OCI-LY1 (cell line): Measurements from ENCODE around the gene C3orf62.

Source experiments
- H2AFZ ChIP-seq: fragments of 200-600 bp; sonication (generic), shearing (Covaris generic); 2 replicates; pipeline ENCODE4 v1.6.0; 2014; ENCODE audit warnings: antibody characterized with exemption, mild to moderate bottlenecking, low read length
- H3F3A ChIP-seq: fragments of 200-600 bp; sonication (generic), shearing (Covaris generic); 2 replicates; pipeline ENCODE4 v1.6.0; 2014; ENCODE audit warnings: mild to moderate bottlenecking, antibody characterized with exemption, low read length, moderate library complexity; ENCODE audit not compliant: insufficient read depth
- H3K27ac ChIP-seq: fragments of 200-600 bp; sonication (generic); 2 replicates; pipeline ENCODE4 v1.5.1; 2014; ENCODE audit warnings: low read length, mixed run types, mild to moderate bottlenecking, low read depth; ENCODE audit not compliant: poor library complexity, severe bottlenecking
- H3K27me3 ChIP-seq: fragments of 200-600 bp; sonication (generic); 2 replicates; pipeline ENCODE4 v1.6.0; 2014; ENCODE audit warnings: antibody characterized with exemption, mild to moderate bottlenecking, low read length, moderate library complexity; ENCODE audit not compliant: insufficient read depth
- H3K36me3 ChIP-seq: fragments of 200-600 bp; sonication (generic); 2 replicates; pipeline ENCODE4 v1.6.1; 2014; ENCODE audit warnings: mild to moderate bottlenecking, antibody characterized with exemption, low read length, moderate library complexity, mixed read lengths; ENCODE audit not compliant: insufficient read depth
- H3K4me1 ChIP-seq: fragments of 200-600 bp; sonication (generic); 2 replicates; pipeline ENCODE4 v1.5.1; 2014; ENCODE audit warnings: mild to moderate bottlenecking, low read length, moderate library complexity; ENCODE audit not compliant: insufficient read depth, severe bottlenecking
- H3K4me2 ChIP-seq: fragments of 200-600 bp; sonication (generic), shearing (Covaris generic); 2 replicates; pipeline ENCODE4 v1.6.1; 2014; ENCODE audit warnings: low read length
- H3K4me3 ChIP-seq: fragments of 200-600 bp; sonication (generic); 2 replicates; pipeline ENCODE4 v1.5.1; 2014; ENCODE audit warnings: low read length, low read depth, mild to moderate bottlenecking, mixed read lengths; ENCODE audit not compliant: poor library complexity, severe bottlenecking
- H3K79me2 ChIP-seq: fragments of 200-600 bp; shearing (Covaris generic); 2 replicates; pipeline ENCODE4 v1.6.1; 2016; ENCODE audit warnings: mixed run types, low read length, mixed read lengths; ENCODE audit not compliant: insufficient read depth
- H3K9ac ChIP-seq: fragments of 200-600 bp; sonication (generic), shearing (Covaris generic); 2 replicates; pipeline ENCODE4 v1.6.1; 2014; ENCODE audit warnings: mild to moderate bottlenecking, low read length, mixed read lengths
- H3K9me2 ChIP-seq: fragments of 200-600 bp; sonication (generic), shearing (Covaris generic); 2 replicates; pipeline ENCODE4 v1.6.1; 2014; ENCODE audit warnings: low read depth, mild to moderate bottlenecking, low read length, mixed read lengths
- H3K9me3 ChIP-seq: fragments of 200-600 bp; shearing (Covaris generic); 2 replicates; pipeline ENCODE4 v1.6.1; 2014; ENCODE audit warnings: low read length, mixed read lengths
- H4K20me1 ChIP-seq: fragments of 200-600 bp; sonication (generic), shearing (Covaris generic); 2 replicates; pipeline ENCODE4 v1.6.0; 2016; ENCODE audit warnings: mild to moderate bottlenecking, low read length; ENCODE audit not compliant: insufficient read depth
- EZH2 ChIP-seq: fragments of 200-600 bp; sonication (generic), shearing (Covaris generic); IDR thresholded peaks from 2 replicates; pipeline ENCODE4 v1.8.0; 2017; ENCODE audit warnings: borderline replicate concordance, mixed run types, mild to moderate bottlenecking, antibody characterized with exemption, low read length, moderate library complexity, mixed read lengths
- TF ChIP-seq, protein P1 (sequence below): fragments of 200-600 bp; sonication (generic), shearing (Covaris generic); IDR thresholded peaks from 2 replicates; pipeline ENCODE4 v1.5.1; 2017; ENCODE audit warnings: mild to moderate bottlenecking, antibody characterized with exemption, low read length, moderate library complexity, mixed read lengths

C3orf62 gene

DNA sequence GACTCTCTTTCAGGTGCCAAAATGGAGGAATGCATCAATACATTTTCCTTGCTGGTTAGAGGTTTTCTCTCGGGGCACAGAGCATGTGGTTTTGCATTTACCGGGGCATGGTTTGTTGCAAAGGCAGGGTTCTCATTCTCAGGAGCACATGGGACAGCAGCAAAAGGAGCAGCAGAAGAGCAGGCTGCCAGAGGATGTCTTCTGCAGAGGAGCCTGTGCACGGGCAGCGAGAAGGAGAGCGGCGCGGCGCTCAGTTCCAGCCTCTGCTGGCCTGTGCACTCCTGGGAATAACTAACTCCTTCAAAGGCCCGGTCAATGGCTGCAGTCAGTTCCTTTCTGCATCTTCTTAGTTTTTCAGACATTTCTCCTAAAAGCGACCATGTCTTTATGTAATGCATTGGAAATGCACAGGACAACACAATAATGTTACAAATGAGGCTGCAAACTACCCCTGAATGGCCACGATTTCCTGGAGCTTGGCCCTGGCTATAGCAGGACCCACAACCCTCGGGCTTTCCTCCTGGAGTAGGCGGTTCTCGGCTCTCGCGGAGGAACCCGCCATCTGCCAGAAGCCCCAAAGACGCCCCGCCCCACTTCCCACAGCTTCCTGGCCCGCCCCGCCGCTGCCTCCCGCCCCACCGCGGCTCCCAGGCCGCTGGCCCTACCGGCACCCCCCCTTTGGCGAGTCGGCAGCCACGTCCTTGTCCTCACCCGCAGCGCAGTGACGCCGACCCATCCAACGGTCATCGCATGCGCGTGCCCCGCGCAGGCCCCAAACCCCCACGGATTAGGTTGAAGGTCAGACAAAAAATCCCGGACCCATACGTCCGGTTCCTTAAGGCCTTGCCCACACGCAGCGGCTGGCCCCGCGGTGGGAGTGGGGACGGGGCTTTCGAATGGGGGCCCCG is at the start of gene C3orf62:
Gene C3orf62, minus strand, starts transcription at position 758 of the 908 bp plus-strand sequence. Its CDS starts 360 bp downstream, at position 398.
- Histone ChIP-seq H3K9me2 (no peaks in the 10 kb centered on the region), H3K36me3 (peaks cover 36% of the 10 kb centered on the region; the same call in 1 of the 2 replicates), H3F3A (peaks cover 4% of the 10 kb centered on the region; the same call in 1 of the 2 replicates), H3K27ac (peak within 1 kb of the TSS; percentile 56), H3K4me3 (peak within 1 kb of the TSS; percentile 53), H4K20me1 (no peaks in the 10 kb centered on the region), H3K9me3 (no peaks in the 10 kb centered on the region), H3K79me2 (no peaks in the 10 kb centered on the region), H3K4me1 (peaks cover 19% of the 10 kb centered on the region), H2AFZ (no peak within 1 kb of the TSS), H3K4me2 (peak within 1 kb of the TSS; percentile 70), H3K9ac (peak within 1 kb of the TSS; percentile 62), H3K27me3 (no peaks in the 10 kb centered on the region)
- no peak for TF ChIP-seq EZH2
- TF ChIP-seq, protein P1, sequence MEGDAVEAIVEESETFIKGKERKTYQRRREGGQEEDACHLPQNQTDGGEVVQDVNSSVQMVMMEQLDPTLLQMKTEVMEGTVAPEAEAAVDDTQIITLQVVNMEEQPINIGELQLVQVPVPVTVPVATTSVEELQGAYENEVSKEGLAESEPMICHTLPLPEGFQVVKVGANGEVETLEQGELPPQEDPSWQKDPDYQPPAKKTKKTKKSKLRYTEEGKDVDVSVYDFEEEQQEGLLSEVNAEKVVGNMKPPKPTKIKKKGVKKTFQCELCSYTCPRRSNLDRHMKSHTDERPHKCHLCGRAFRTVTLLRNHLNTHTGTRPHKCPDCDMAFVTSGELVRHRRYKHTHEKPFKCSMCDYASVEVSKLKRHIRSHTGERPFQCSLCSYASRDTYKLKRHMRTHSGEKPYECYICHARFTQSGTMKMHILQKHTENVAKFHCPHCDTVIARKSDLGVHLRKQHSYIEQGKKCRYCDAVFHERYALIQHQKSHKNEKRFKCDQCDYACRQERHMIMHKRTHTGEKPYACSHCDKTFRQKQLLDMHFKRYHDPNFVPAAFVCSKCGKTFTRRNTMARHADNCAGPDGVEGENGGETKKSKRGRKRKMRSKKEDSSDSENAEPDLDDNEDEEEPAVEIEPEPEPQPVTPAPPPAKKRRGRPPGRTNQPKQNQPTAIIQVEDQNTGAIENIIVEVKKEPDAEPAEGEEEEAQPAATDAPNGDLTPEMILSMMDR = no peak

GRCh38 chr3:49324768-49325167 is 47.7 kb upstream of the C3orf62 start:
- Histone ChIP-seq H3F3A (no peaks in the 10 kb centered on the region), H3K79me2 (no peaks in the 10 kb centered on the region), H3K9me3 (no peaks in the 10 kb centered on the region), H3K27ac (no peak overlapping the region), H2AFZ (no peak overlapping the region), H3K9ac (no peak overlapping the region), H3K4me2 (no peak overlapping the region), H3K4me3 (no peak overlapping the region), H3K27me3 (no peaks in the 10 kb centered on the region), H3K36me3 (peaks cover 88% of the 10 kb centered on the region), H3K4me1 (no peaks in the 10 kb centered on the region), H3K9me2 (no peaks in the 10 kb centered on the region), H4K20me1 (no peaks in the 10 kb centered on the region)
- TF ChIP-seq EZH2 = no peak
- TF ChIP-seq, protein P1 = no peak

GRCh38 chr3:49316696-49317457 is 39.8 kb upstream of the C3orf62 start:
- Histone ChIP-seq H3K4me2 (no peak overlapping the region), H3K79me2 (no peaks in the 10 kb centered on the region), H3K27ac (no peak overlapping the region), H4K20me1 (no peaks in the 10 kb centered on the region), H3K9me2 (no peaks in the 10 kb centered on the region), H3K9ac (no peak overlapping the region), H3K27me3 (no peaks in the 10 kb centered on the region), H3K4me1 (no peaks in the 10 kb centered on the region), H3K9me3 (no peaks in the 10 kb centered on the region), H3K36me3 (peaks cover 71% of the 10 kb centered on the region), H3K4me3 (no peak overlapping the region), H2AFZ (no peak overlapping the region), H3F3A (no peaks in the 10 kb centered on the region)
- TF ChIP-seq EZH2 = no peak
- TF ChIP-seq, protein P1 = no peak
